Measurements from ENCODE around the gene IFNAR1.
"Not testable (repeated sequence)": the region's sequence is repeated elsewhere in the genome, so short reads cannot be mapped to it uniquely, and the experiment has no call there.

Gene IFNAR1

GRCh38 chr21:33378081-33378480 lies 53.3 kb downstream of the IFNAR1 start:
- no peak for DNase-seq

- not testable (repeated sequence) for DNase-seq
These were observed 55.2 kb downstream of the IFNAR1 start for GRCh38 chr21:33379934-33380333.

GRCh38 chr21:33380483-33380998 lies 55.8 kb downstream of the IFNAR1 start:
- DNase-seq, result peak; percentile 77

- DNase-seq, result not testable (repeated sequence)
These were observed 56.6 kb downstream of the IFNAR1 start for GRCh38 chr21:33381381-33381780.

GRCh38 chr21:33383056-33383888 lies 58.5 kb downstream of the IFNAR1 start:
- peak; percentile 48 for DNase-seq

GRCh38 chr21:33384841-33385331 lies 60.1 kb downstream of the IFNAR1 start:
- DNase-seq, result no peak

- no peak for DNase-seq
These were observed 61.5 kb downstream of the IFNAR1 start for GRCh38 chr21:33386222-33386784.

GRCh38 chr21:33387294-33387693 lies 62.5 kb downstream of the IFNAR1 start:
- no peak for DNase-seq

- no peak for DNase-seq
These were observed 63.4 kb downstream of the IFNAR1 start for GRCh38 chr21:33388188-33388587.

GRCh38 chr21:33390479-33390878 lies 65.7 kb downstream of the IFNAR1 start:
- no peak for DNase-seq

GRCh38 chr21:33391656-33392055 lies 66.9 kb downstream of the IFNAR1 start:
- no peak for DNase-seq

GRCh38 chr21:33392284-33392985 lies 67.7 kb downstream of the IFNAR1 start:
- no peak for DNase-seq

- no peak for DNase-seq
These were observed 68.6 kb downstream of the IFNAR1 start for GRCh38 chr21:33393348-33393747.

- DNase-seq, result no peak
These were observed 69.5 kb downstream of the IFNAR1 start for GRCh38 chr21:33394260-33394659.

- DNase-seq, result no peak
These were observed 71.1 kb downstream of the IFNAR1 start for GRCh38 chr21:33395891-33396331.

- no peak for DNase-seq
These were observed 71.7 kb downstream of the IFNAR1 start for GRCh38 chr21:33396436-33396835.

- no peak for DNase-seq
These were observed 72.2 kb downstream of the IFNAR1 start for GRCh38 chr21:33396951-33397350.

- DNase-seq, result no peak
These were observed 72.9 kb downstream of the IFNAR1 start for GRCh38 chr21:33397717-33398116.

GRCh38 chr21:33398361-33398760 lies 73.6 kb downstream of the IFNAR1 start:
- DNase-seq, result no peak

GRCh38 chr21:33401630-33401992 lies 76.8 kb downstream of the IFNAR1 start:
- no peak for DNase-seq

- DNase-seq, result no peak
These were observed 77.5 kb downstream of the IFNAR1 start for GRCh38 chr21:33402001-33402979.

GRCh38 chr21:33403128-33403785 lies 78.5 kb downstream of the IFNAR1 start, which contains the start of gene IFNGR2:
Gene IFNGR2, plus strand, starts transcription at chr21:33403413. Its CDS starts 131 bp downstream, at chr21:33403544.
- peak; percentile 39 for DNase-seq
